HepG2 (cell line): Measurements from ENCODE around the gene CDK5RAP2. TPM values are rescaled to one million over a fixed set of nuclear protein-coding genes. Genes with fewer than 3 reads are reported as not detected.

Experiments
- CREM ChIP-seq, 2 experiments: sonication (generic) in 1 of 2; formaldehyde crosslinking in 1 of 2; IDR thresholded peaks; 2 replicates each; pipeline versions ENCODE4 v1.4.0 to v1.6.1; 2016 to 2020; ENCODE audit warnings: antibody characterized with exemption in 1 of 2, mild to moderate bottlenecking in 1 of 2, missing genetic modification reagents in 1 of 2
- EHMT2 ChIP-seq: fragments of 200-600 bp; sonication (generic); IDR thresholded peaks from 2 replicates; pipeline ENCODE4 v1.7.0; 2017; ENCODE audit warnings: antibody characterized with exemption, low read depth, low read length, borderline replicate concordance
- ETV6 ChIP-seq: sonication (generic); formaldehyde crosslinking; conservative IDR thresholded peaks from 2 replicates; pipeline ENCODE4 v1.4.0; 2020; ENCODE audit warnings: missing genetic modification reagents
- FOXK2 ChIP-seq: fragments of 450-650 bp; IDR thresholded peaks from 2 replicates; pipeline ENCODE4 v1.6.1; 2016
- GPBP1L1 ChIP-seq: sonication (generic); formaldehyde crosslinking; IDR thresholded peaks from 2 replicates; pipeline ENCODE4 v1.5.0; 2020; ENCODE audit warnings: mild to moderate bottlenecking, missing genetic modification reagents
- NFE2 ChIP-seq: sonication (generic); formaldehyde crosslinking; IDR thresholded peaks from 2 replicates; pipeline ENCODE4 v1.4.0; 2020; ENCODE audit warnings: missing genetic modification reagents
- NR2F6 ChIP-seq, 2 experiments: IDR thresholded peaks; 2 replicates each; pipeline ENCODE4 v1.6.1; 2016; ENCODE audit warnings: antibody characterized with exemption in 1 of 2, mild to moderate bottlenecking in 1 of 2
- RBM22 ChIP-seq: fragments of 200-400 bp; formaldehyde crosslinking; optimal IDR thresholded peaks from 2 replicates; pipeline ENCODE3; 2017; ENCODE audit warnings: mild to moderate bottlenecking, low read length, moderate library complexity
- REXO4 ChIP-seq: sonication (generic); formaldehyde crosslinking; IDR thresholded peaks from 2 replicates; pipeline ENCODE4 v1.8.0; 2022; ENCODE audit warnings: missing genetic modification reagents, mild to moderate bottlenecking, borderline replicate concordance
- RORA ChIP-seq: sonication (generic); formaldehyde crosslinking; IDR thresholded peaks from 2 replicates; pipeline ENCODE4 v1.5.0; 2020; ENCODE audit warnings: mild to moderate bottlenecking, missing genetic modification reagents, moderate library complexity
- SNAPC2 ChIP-seq: sonication (generic); formaldehyde crosslinking; IDR thresholded peaks from 2 replicates; pipeline ENCODE4 v1.8.1; 2022; ENCODE audit warnings: mild to moderate bottlenecking, missing genetic modification reagents
- ZBTB1 ChIP-seq: sonication (generic); formaldehyde crosslinking; IDR thresholded peaks from 2 replicates; pipeline ENCODE4 v1.4.0; 2020; ENCODE audit warnings: missing genetic modification reagents, borderline replicate concordance
- ZBTB20 ChIP-seq: sonication (generic); formaldehyde crosslinking; IDR thresholded peaks from 2 replicates; pipeline ENCODE4 v1.8.1; 2023; ENCODE audit warnings: missing genetic modification reagents, low read depth, mild to moderate bottlenecking, borderline replicate concordance
- ZNF142 ChIP-seq: sonication (generic); formaldehyde crosslinking; IDR thresholded peaks from 2 replicates; pipeline ENCODE4 v1.4.0; 2020; ENCODE audit warnings: missing genetic modification reagents
- ZNF30 ChIP-seq: sonication (generic); formaldehyde crosslinking; IDR thresholded peaks from 2 replicates; pipeline ENCODE4 v1.5.0; 2020; ENCODE audit warnings: mild to moderate bottlenecking, missing genetic modification reagents
- ZNF329 ChIP-seq: sonication (generic); formaldehyde crosslinking; IDR thresholded peaks from 2 replicates; pipeline ENCODE4 v1.9.0; 2021; ENCODE audit warnings: low read depth, mild to moderate bottlenecking, missing genetic modification reagents
- ZNF430 ChIP-seq: sonication (generic); formaldehyde crosslinking; IDR thresholded peaks from 2 replicates; pipeline ENCODE4 v1.9.0; 2021; ENCODE audit warnings: mild to moderate bottlenecking, missing genetic modification reagents
- ZNF512 ChIP-seq: sonication (generic); formaldehyde crosslinking; IDR thresholded peaks from 2 replicates; pipeline ENCODE4 v1.4.0; 2020; ENCODE audit warnings: mild to moderate bottlenecking, missing genetic modification reagents
- ZNF550 ChIP-seq: sonication (generic); formaldehyde crosslinking; IDR thresholded peaks from 2 replicates; pipeline ENCODE4 v1.4.0; 2020; ENCODE audit warnings: mild to moderate bottlenecking, missing genetic modification reagents, borderline replicate concordance
- ZNF777 ChIP-seq: sonication (generic); formaldehyde crosslinking; IDR thresholded peaks from 2 replicates; pipeline ENCODE4 v1.4.0; 2020; ENCODE audit warnings: missing genetic modification reagents
- ZNF781 ChIP-seq: sonication (generic); formaldehyde crosslinking; IDR thresholded peaks from 2 replicates; pipeline ENCODE4 v1.5.1; 2020; ENCODE audit warnings: borderline replicate concordance, mild to moderate bottlenecking, missing genetic modification reagents; ENCODE audit errors: not compliant biosample characterization
- ZNF782 ChIP-seq: sonication (generic); formaldehyde crosslinking; IDR thresholded peaks from 2 replicates; pipeline ENCODE4 v1.4.0; 2020; ENCODE audit warnings: missing genetic modification reagents, mild to moderate bottlenecking, borderline replicate concordance
- ZSCAN21 ChIP-seq: sonication (generic); formaldehyde crosslinking; IDR thresholded peaks from 2 replicates; pipeline ENCODE4 v1.8.0; 2022; ENCODE audit warnings: mild to moderate bottlenecking, missing genetic modification reagents, moderate library complexity, borderline replicate concordance
- polyA plus RNA-seq, 8 experiments: library from polyadenylated mRNA; depleted of rRNA in 3 of 8; stranded (reverse) in 7 of 8; unstranded in 1 of 8; fragments of >200 nt; fragmentation: Illumina TruSeq in 4 of 8; extraction: Trizol in 4 of 8; gene quantifications; 2 replicates each; pipeline versions ENCODE4 v1.2.1 to v1.2.3, GENCODE V29; 2011 to 2016; ENCODE audit warnings: low read depth in 4 of 8, missing spikeins in 1 of 8, mixed read lengths in 1 of 8; ENCODE audit not compliant: insufficient read depth in 1 of 8
- total RNA-seq, 5 experiments: library from RNA; depleted of rRNA; stranded (reverse); fragments of >200 nt; fragmentation: Illumina TruSeq; extraction: Trizol; gene quantifications; 2 replicates each; pipeline ENCODE4 v1.2.3, GENCODE V29; 2016; ENCODE audit warnings: low read depth in 1 of 5

CDK5RAP2 gene
- total and polyA plus RNA-seq, 2 of the 13 experiments (the other 11 are each of a cell fraction or from before 2014, with no cell fraction given): 31.8 to 42.2 TPM

- TF ChIP-seq ZNF430 (0 out of 2 replicates have a peak, but pooled peaks have one; percentile 28), REXO4 (CRISPR knock-in tag) (no peak), SNAPC2 (CRISPR knock-in tag) (no peak), ZNF512 (CRISPR knock-in tag) (no peak), RBM22 (no peak), EHMT2 (no peak), ZNF142 (CRISPR knock-in tag) (no peak), NFE2 (CRISPR knock-in tag) (no peak), ZNF329 (CRISPR knock-in tag) (no peak), ZNF777 (no peak), RORA (CRISPR knock-in tag) (no peak), ZSCAN21 (CRISPR knock-in tag) (no peak), ZNF781 (no peak), ZNF782 (CRISPR knock-in tag) (no peak), ZBTB1 (CRISPR knock-in tag) (no peak), ZNF550 (no peak), ZBTB20 (CRISPR knock-in tag) (peak; percentile 41; the same call in 1 of the 2 replicates), FOXK2 (no peak), ZNF30 (CRISPR knock-in tag) (no peak), NR2F6 (IDR thresholded peaks at IDR 0.05) (0 out of 2 replicates have a peak, but pooled peaks have one; percentile 39), NR2F6 (CRISPR knock-in tag; IDR thresholded peaks at IDR 0.05) (peak; percentile 88), GPBP1L1 (CRISPR knock-in tag) (no peak), CREM (IDR thresholded peaks at IDR 0.05) (no peak; the same call in 1 of the 2 replicates), CREM (CRISPR knock-in tag; IDR thresholded peaks at IDR 0.05) (no peak), ETV6 (no peak)
Observed at GRCh38 chr9:120538339-120538738, 41.6 kb downstream of the CDK5RAP2 start (continued).
